22Rv1 (cell line): ENCODE measurements around the gene VEGFB.

Experiments used
- CTCF ChIP-seq: fragments of 450-650 bp; IDR thresholded peaks from 2 replicates; pipeline ENCODE4 v1.5.1; 2017; ENCODE audit warnings: mild to moderate bottlenecking
- ZFX ChIP-seq: fragments of 450-650 bp; IDR thresholded peaks from 2 replicates; pipeline ENCODE4 v1.6.1; 2017; ENCODE audit warnings: antibody characterized with exemption, borderline replicate concordance

DNA sequence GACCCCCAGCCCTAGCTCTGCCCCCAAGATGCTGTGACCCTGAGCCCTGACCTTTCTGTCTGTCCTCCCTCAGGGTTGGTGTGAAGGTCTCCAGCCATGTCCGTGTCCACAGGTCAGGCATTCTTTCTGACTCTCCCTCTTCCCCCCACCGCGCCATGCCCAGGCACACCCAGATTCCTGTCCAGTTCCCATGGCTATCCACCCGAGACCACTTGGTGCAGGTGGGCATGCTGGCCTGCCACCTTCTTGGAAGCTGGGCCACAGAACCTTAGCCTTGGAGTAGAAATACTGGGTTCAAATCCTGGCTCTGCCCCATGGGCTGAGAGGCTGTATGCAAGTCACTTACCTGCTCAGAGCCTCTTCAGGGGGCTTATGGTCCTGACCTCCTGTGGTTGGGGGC is 14.7 kb downstream of the VEGFB start:
- TF ChIP-seq CTCF (no peak), ZFX (no peak)
